HEK293 (cell line): ENCODE data around the gene CLNK.
A peak's percentile ranks its signal among the peaks of the same experiment; 100 is the strongest.

Experiments
- CTCF ChIA-PET: fragments of 350-600 bp; formaldehyde crosslinking; extraction: SDS; loops from one replicate; lab custom pipeline; 2021; ENCODE audit warnings: antibody characterized with exemption; lab: Yijun Ruan, JAX
- POLR2A ChIA-PET: fragments of 300-600 bp; formaldehyde crosslinking; extraction: SDS; loops from one replicate; lab custom pipeline; 2020; ENCODE audit warnings: antibody characterized with exemption, inconsistent platforms; lab: Yijun Ruan, JAX
- H3K27ac ChIP-seq: fragments of 200-500 bp; sonication (Bioruptor generic); 2 replicates; pipeline ENCODE4 v1.5.1; 2014; ENCODE audit warnings: low read depth, low read length, control low read depth, inconsistent platforms; ENCODE audit errors: extremely low read depth
- H3K36me3 ChIP-seq, 2 experiments: fragments of 200-500 bp in 1 of 2; sonication (Bioruptor generic) in 1 of 2; 1 replicate in 1 of 2; 2 replicates in 1 of 2; pipeline ENCODE4 v1.5.1; 2014 to 2017; ENCODE audit warnings: inconsistent platforms in 2 of 2, low read length in 2 of 2; ENCODE audit not compliant: control insufficient read depth in 2 of 2, insufficient read depth in 1 of 2
- H3K4me1 ChIP-seq: fragments of 200-500 bp; sonication (Bioruptor generic); 2 replicates; pipeline ENCODE4 v1.5.1; 2014; ENCODE audit warnings: mild to moderate bottlenecking, low read length, inconsistent platforms; ENCODE audit not compliant: control insufficient read depth, insufficient read depth
- H3K4me3 ChIP-seq: 2 replicates; pipeline ENCODE4 v1.5.1; 2011; ENCODE audit warnings: low read depth, mild to moderate bottlenecking, control low read depth, low read length, moderate library complexity
- H3K9me3 ChIP-seq: fragments of 200-500 bp; sonication (Bioruptor generic); 2 replicates; pipeline ENCODE4 v1.5.1; 2014; ENCODE audit warnings: low read depth, low read length, inconsistent platforms; ENCODE audit not compliant: control insufficient read depth, insufficient read depth
- BCL11B ChIP-seq: fragments of 450-650 bp; formaldehyde crosslinking; IDR thresholded peaks from 2 replicates; pipeline ENCODE4 v1.5.1; 2016; ENCODE audit warnings: low read depth, missing biosample characterization, missing genetic modification characterization
- GLIS1 ChIP-seq: fragments of 450-650 bp; formaldehyde crosslinking; IDR thresholded peaks from 2 replicates; pipeline ENCODE4 v1.5.1; 2016; ENCODE audit warnings: missing biosample characterization, missing genetic modification characterization
- GLIS2 ChIP-seq: fragments of 450-650 bp; formaldehyde crosslinking; IDR thresholded peaks from 2 replicates; pipeline ENCODE4 v1.5.1; 2016; ENCODE audit warnings: missing biosample characterization, missing genetic modification characterization
- KLF1 ChIP-seq: fragments of 450-650 bp; formaldehyde crosslinking; IDR thresholded peaks from 2 replicates; pipeline ENCODE4 v1.5.1; 2016; ENCODE audit warnings: missing biosample characterization, missing genetic modification characterization
- KLF16 ChIP-seq: fragments of 450-650 bp; formaldehyde crosslinking; IDR thresholded peaks from 2 replicates; pipeline ENCODE4 v1.5.1; 2017; ENCODE audit warnings: missing biosample characterization, missing genetic modification characterization
- SP2 ChIP-seq: fragments of 450-650 bp; formaldehyde crosslinking; IDR thresholded peaks from 2 replicates; pipeline ENCODE4 v1.5.1; 2016; ENCODE audit warnings: missing biosample characterization, missing genetic modification characterization
- WT1 ChIP-seq: fragments of 450-650 bp; formaldehyde crosslinking; IDR thresholded peaks from 2 replicates; pipeline ENCODE4 v1.5.1; 2016; ENCODE audit warnings: missing biosample characterization, missing genetic modification characterization
- YY2 ChIP-seq: fragments of 450-650 bp; formaldehyde crosslinking; IDR thresholded peaks from 2 replicates; pipeline ENCODE4 v1.5.1; 2016; ENCODE audit warnings: missing biosample characterization, missing genetic modification characterization
- ZBTB1 ChIP-seq: fragments of 450-650 bp; formaldehyde crosslinking; IDR thresholded peaks from 2 replicates; pipeline ENCODE4 v1.5.1; 2016; ENCODE audit warnings: missing biosample characterization, missing genetic modification characterization
- ZIC2 ChIP-seq: fragments of 450-650 bp; formaldehyde crosslinking; IDR thresholded peaks from 2 replicates; pipeline ENCODE4 v1.5.1; 2016; ENCODE audit warnings: missing biosample characterization, missing genetic modification characterization
- ZNF10 ChIP-seq: fragments of 450-650 bp; formaldehyde crosslinking; IDR thresholded peaks from 2 replicates; pipeline ENCODE4 v1.5.1; 2017; ENCODE audit warnings: missing biosample characterization, missing genetic modification characterization
- ZNF169 ChIP-seq: fragments of 450-650 bp; formaldehyde crosslinking; IDR thresholded peaks from 2 replicates; pipeline ENCODE4 v1.5.1; 2016; ENCODE audit warnings: missing biosample characterization, missing genetic modification characterization
- ZNF223 ChIP-seq: fragments of 450-650 bp; formaldehyde crosslinking; IDR thresholded peaks from 2 replicates; pipeline ENCODE4 v1.5.1; 2016; ENCODE audit warnings: missing biosample characterization, missing genetic modification characterization
- ZNF311 ChIP-seq: fragments of 450-650 bp; formaldehyde crosslinking; IDR thresholded peaks from 2 replicates; pipeline ENCODE4 v1.5.1; 2017; ENCODE audit warnings: missing biosample characterization, missing genetic modification characterization, borderline replicate concordance
- ZNF335 ChIP-seq: fragments of 450-650 bp; formaldehyde crosslinking; conservative IDR thresholded peaks from 2 replicates; pipeline ENCODE4 v1.5.1; 2016; ENCODE audit warnings: missing biosample characterization, missing genetic modification characterization
- ZNF341 ChIP-seq: fragments of 450-650 bp; formaldehyde crosslinking; IDR thresholded peaks from 2 replicates; pipeline ENCODE4; 2016; ENCODE audit warnings: low read depth, missing biosample characterization, missing genetic modification characterization
- ZNF433 ChIP-seq: fragments of 450-650 bp; formaldehyde crosslinking; IDR thresholded peaks from 2 replicates; pipeline ENCODE4 v1.5.1; 2016; ENCODE audit warnings: missing biosample characterization, missing genetic modification characterization, low read depth
- ZNF560 ChIP-seq: fragments of 450-650 bp; formaldehyde crosslinking; IDR thresholded peaks from 2 replicates; pipeline ENCODE4 v1.5.1; 2017; ENCODE audit warnings: missing biosample characterization, missing genetic modification characterization, borderline replicate concordance
- ZNF677 ChIP-seq: fragments of 450-650 bp; IDR thresholded peaks from 2 replicates; pipeline ENCODE4 v1.5.0; 2018; ENCODE audit warnings: missing biosample characterization, mild to moderate bottlenecking, missing genetic modification characterization, moderate library complexity
- ZNF768 ChIP-seq: fragments of 450-650 bp; formaldehyde crosslinking; IDR thresholded peaks from 2 replicates; pipeline ENCODE4 v1.5.1; 2018; ENCODE audit warnings: missing biosample characterization, mild to moderate bottlenecking, missing genetic modification characterization
- ZSCAN30 ChIP-seq: fragments of 450-650 bp; IDR thresholded peaks from 2 replicates; pipeline ENCODE4 v1.5.1; 2018; ENCODE audit warnings: missing biosample characterization, mild to moderate bottlenecking, missing genetic modification characterization, moderate library complexity
- TF ChIP-seq, protein P1 (sequence below): fragments of 450-650 bp; formaldehyde crosslinking; IDR thresholded peaks from 2 replicates; pipeline ENCODE4 v1.5.1; 2016; ENCODE audit warnings: missing biosample characterization, missing genetic modification characterization
- TF ChIP-seq, protein P2 (sequence below): fragments of 450-650 bp; formaldehyde crosslinking; IDR thresholded peaks from 2 replicates; pipeline ENCODE4 v1.5.1; 2017; ENCODE audit warnings: missing biosample characterization, missing genetic modification characterization
- TF ChIP-seq, protein P3 (sequence below): fragments of 450-650 bp; formaldehyde crosslinking; IDR thresholded peaks from 2 replicates; pipeline ENCODE4 v1.5.1; 2017; ENCODE audit warnings: missing biosample characterization, missing genetic modification characterization
- TF ChIP-seq, protein P4 (sequence below): fragments of 450-650 bp; formaldehyde crosslinking; IDR thresholded peaks from 2 replicates; pipeline ENCODE4 v1.5.1; 2016; ENCODE audit warnings: missing biosample characterization, missing genetic modification characterization, borderline replicate concordance
- TF ChIP-seq, protein P5 (sequence below): fragments of 450-650 bp; formaldehyde crosslinking; optimal IDR thresholded peaks from 2 replicates; pipeline ENCODE3; 2016; ENCODE audit warnings: missing biosample characterization, mild to moderate bottlenecking, missing genetic modification characterization

Gene CLNK

DNA sequence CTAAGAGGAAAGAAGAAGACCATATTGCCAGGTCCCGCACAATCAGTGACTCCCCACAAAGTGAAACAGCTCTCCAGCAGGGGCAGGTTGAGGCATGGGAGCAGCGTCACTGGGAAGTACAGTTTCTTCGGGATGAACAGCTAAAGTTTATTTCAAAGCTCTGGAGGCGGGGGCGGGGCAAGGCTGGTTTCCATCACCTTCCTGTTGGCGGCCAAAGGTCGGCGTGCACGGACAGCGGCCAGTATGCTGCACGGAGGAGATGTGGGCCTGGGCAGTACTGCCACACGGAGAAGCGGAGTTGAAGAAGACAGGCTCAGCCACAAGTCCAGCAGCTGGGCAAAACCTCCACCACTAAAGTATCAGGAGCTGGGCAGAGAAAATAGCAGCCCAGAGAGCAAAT is 226.4 kb downstream of the CLNK start:
- H3K36me3 ChIP-seq, result peaks cover 0 to 24% of the 10 kb centered on the region in 2 experiments; a peak in 1 of 3 replicates
- H3K9me3 ChIP-seq, result no peaks in the 10 kb centered on the region
- no peak overlapping the region for H3K27ac ChIP-seq
- H3K4me1 ChIP-seq, result no peaks in the 10 kb centered on the region
- ChIA-PET CTCF (interaction anchor here (0.6 to 1.2 kb wide), 2 partner anchors 80 to 194 kb away, joined by 3 to 5 read pairs; no protein-coding TSS in a partner anchor), POLR2A (interaction anchor here (0.6 kb wide), 1 partner anchor 341 kb away, joined by 3 read pairs; the partner anchor contains the start of gene WDR1)
- TF ChIP-seq, protein P1, sequence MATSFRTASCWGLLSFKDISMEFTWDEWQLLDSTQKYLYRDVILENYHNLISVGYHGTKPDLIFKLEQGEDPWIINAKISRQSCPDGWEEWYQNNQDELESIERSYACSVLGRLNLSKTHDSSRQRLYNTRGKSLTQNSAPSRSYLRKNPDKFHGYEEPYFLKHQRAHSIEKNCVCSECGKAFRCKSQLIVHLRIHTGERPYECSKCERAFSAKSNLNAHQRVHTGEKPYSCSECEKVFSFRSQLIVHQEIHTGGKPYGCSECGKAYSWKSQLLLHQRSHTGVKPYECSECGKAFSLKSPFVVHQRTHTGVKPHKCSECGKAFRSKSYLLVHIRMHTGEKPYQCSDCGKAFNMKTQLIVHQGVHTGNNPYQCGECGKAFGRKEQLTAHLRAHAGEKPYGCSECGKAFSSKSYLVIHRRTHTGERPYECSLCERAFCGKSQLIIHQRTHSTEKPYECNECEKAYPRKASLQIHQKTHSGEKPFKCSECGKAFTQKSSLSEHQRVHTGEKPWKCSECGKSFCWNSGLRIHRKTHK (tag by site-specific recombination), result no peak
- no peak for TF ChIP-seq BCL11B (tag by site-specific recombination)
- TF ChIP-seq ZNF311 (tag by site-specific recombination), result no peak
- TF ChIP-seq ZNF169 (tag by site-specific recombination), result no peak
- TF ChIP-seq, protein P2, sequence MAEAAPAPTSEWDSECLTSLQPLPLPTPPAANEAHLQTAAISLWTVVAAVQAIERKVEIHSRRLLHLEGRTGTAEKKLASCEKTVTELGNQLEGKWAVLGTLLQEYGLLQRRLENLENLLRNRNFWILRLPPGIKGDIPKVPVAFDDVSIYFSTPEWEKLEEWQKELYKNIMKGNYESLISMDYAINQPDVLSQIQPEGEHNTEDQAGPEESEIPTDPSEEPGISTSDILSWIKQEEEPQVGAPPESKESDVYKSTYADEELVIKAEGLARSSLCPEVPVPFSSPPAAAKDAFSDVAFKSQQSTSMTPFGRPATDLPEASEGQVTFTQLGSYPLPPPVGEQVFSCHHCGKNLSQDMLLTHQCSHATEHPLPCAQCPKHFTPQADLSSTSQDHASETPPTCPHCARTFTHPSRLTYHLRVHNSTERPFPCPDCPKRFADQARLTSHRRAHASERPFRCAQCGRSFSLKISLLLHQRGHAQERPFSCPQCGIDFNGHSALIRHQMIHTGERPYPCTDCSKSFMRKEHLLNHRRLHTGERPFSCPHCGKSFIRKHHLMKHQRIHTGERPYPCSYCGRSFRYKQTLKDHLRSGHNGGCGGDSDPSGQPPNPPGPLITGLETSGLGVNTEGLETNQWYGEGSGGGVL (tag by site-specific recombination), result no peak
- TF ChIP-seq GLIS1 (tag by site-specific recombination), result no peak
- no peak for TF ChIP-seq ZBTB1 (tag by site-specific recombination)
- TF ChIP-seq, protein P3, sequence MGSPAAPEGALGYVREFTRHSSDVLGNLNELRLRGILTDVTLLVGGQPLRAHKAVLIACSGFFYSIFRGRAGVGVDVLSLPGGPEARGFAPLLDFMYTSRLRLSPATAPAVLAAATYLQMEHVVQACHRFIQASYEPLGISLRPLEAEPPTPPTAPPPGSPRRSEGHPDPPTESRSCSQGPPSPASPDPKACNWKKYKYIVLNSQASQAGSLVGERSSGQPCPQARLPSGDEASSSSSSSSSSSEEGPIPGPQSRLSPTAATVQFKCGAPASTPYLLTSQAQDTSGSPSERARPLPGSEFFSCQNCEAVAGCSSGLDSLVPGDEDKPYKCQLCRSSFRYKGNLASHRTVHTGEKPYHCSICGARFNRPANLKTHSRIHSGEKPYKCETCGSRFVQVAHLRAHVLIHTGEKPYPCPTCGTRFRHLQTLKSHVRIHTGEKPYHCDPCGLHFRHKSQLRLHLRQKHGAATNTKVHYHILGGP (tag by site-specific recombination), result no peak
- no peak for TF ChIP-seq ZNF768 (tag by site-specific recombination)
- no peak for TF ChIP-seq ZNF10 (tag by site-specific recombination)
- TF ChIP-seq ZNF677 (tag by site-specific recombination), result no peak
- TF ChIP-seq GLIS2, result no peak
- no peak for TF ChIP-seq YY2 (tag by site-specific recombination)
- TF ChIP-seq, all 188 proteins: peak for 0
- H3K4me3 ChIP-seq, result no peak overlapping the region

DNA sequence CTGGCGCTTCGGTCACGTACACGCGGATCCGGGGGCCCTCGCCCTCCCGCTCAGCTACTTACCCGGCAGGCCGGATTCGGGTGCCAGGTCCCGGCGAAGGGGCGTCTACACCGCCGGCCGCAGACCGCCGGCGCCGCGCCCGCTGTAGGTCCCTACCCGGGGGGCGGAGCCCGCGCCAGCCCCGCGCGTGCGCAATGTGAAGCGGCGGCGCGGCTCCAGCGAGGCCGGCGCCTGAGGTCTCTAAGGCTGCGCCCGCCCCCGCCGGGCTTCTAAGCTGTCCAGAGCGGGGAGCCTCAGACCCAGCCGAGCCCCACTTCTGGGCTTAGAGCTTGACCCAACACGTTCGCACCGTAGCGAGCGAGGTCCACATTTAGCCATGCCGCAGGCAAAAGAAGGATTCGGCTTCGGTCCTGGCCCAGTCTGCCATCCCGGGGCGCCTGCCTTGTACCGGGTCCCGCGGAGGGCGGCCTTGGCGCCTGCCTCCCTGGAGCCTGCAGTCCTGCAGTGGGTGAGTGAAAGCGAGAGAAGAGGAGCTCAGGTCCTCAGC is 227.2 kb downstream of the CLNK start, which contains the start of gene ZNF518B:
Gene ZNF518B (minus strand): TSS at position 172 of the 547 bp plus-strand sequence. CDS start 11,098 bp downstream, outside the sequence.
- Histone ChIP-seq H3K9me3 (no peaks in the 10 kb centered on the region), H3K36me3 (peaks cover 0 to 33% of the 10 kb centered on the region in 2 experiments; a peak in 1 of 3 replicates), H3K4me3 (peak within 1 kb of the TSS; percentile 54), H3K4me1 (no peaks in the 10 kb centered on the region), H3K27ac (peak within 1 kb of the TSS; percentile 16; the same call in 1 of the 2 replicates)
- POLR2A ChIA-PET, result no interaction called here
- CTCF ChIA-PET, result interaction anchor here (1.2 kb wide), 1 partner anchor 81 kb away, joined by 5 read pairs; no protein-coding TSS in a partner anchor
- TF ChIP-seq ZNF677 (tag by site-specific recombination), result no peak
- TF ChIP-seq, protein P4, sequence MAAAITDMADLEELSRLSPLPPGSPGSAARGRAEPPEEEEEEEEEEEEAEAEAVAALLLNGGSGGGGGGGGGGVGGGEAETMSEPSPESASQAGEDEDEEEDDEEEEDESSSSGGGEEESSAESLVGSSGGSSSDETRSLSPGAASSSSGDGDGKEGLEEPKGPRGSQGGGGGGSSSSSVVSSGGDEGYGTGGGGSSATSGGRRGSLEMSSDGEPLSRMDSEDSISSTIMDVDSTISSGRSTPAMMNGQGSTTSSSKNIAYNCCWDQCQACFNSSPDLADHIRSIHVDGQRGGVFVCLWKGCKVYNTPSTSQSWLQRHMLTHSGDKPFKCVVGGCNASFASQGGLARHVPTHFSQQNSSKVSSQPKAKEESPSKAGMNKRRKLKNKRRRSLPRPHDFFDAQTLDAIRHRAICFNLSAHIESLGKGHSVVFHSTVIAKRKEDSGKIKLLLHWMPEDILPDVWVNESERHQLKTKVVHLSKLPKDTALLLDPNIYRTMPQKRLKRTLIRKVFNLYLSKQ (tag by site-specific recombination), result no peak
- TF ChIP-seq ZNF560 (tag by site-specific recombination), result peak; percentile 64; the same call in 1 of the 2 replicates
- TF ChIP-seq, protein P5, sequence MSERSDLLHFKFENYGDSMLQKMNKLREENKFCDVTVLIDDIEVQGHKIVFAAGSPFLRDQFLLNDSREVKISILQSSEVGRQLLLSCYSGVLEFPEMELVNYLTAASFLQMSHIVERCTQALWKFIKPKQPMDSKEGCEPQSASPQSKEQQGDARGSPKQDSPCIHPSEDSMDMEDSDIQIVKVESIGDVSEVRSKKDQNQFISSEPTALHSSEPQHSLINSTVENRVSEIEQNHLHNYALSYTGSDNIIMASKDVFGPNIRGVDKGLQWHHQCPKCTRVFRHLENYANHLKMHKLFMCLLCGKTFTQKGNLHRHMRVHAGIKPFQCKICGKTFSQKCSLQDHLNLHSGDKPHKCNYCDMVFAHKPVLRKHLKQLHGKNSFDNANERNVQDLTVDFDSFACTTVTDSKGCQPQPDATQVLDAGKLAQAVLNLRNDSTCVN, result peak; percentile 34
- TF ChIP-seq ZNF433, result no peak
- TF ChIP-seq ZIC2 (tag by site-specific recombination), result no peak
- peak; percentile 83 for TF ChIP-seq ZNF335
- no peak for TF ChIP-seq ZSCAN30
- no peak for TF ChIP-seq ZNF223 (tag by site-specific recombination)
- no peak for TF ChIP-seq KLF16
- no peak for TF ChIP-seq SP2 (tag by site-specific recombination)
- no peak for TF ChIP-seq KLF1
- TF ChIP-seq WT1 (tag by site-specific recombination), result no peak
- TF ChIP-seq ZNF341, result no peak
